GM13976 (cell line): ENCODE data around the gene MT1H.

Experiments used
- DNase-seq: peaks from one replicate; pipeline ENCODE4 v3.0.0; 2012; ENCODE audit warnings: low spot score
- in situ Hi-C: fragments of 300-500 bp; cut with MboI; formaldehyde crosslinking; loops from one replicate; pipeline ENCODE4 v1.12.0; 2022; ENCODE audit warnings: low sequenced_read_pairs, mixed read lengths, inconsistent platforms; ENCODE audit not compliant: unreplicated experiment
- TF ChIP-seq, protein P1 (sequence below): IDR thresholded peaks from 2 replicates; pipeline ENCODE4 v1.5.1; 2012; ENCODE audit warnings: borderline replicate concordance, mild to moderate bottlenecking; ENCODE audit not compliant: insufficient read depth; ENCODE audit errors: extremely low read depth, missing control alignments, control extremely low read depth

Gene MT1H

GRCh38 chr16:56686758-56687157 is 17.1 kb downstream of the MT1H start:
- TF ChIP-seq, protein P1, sequence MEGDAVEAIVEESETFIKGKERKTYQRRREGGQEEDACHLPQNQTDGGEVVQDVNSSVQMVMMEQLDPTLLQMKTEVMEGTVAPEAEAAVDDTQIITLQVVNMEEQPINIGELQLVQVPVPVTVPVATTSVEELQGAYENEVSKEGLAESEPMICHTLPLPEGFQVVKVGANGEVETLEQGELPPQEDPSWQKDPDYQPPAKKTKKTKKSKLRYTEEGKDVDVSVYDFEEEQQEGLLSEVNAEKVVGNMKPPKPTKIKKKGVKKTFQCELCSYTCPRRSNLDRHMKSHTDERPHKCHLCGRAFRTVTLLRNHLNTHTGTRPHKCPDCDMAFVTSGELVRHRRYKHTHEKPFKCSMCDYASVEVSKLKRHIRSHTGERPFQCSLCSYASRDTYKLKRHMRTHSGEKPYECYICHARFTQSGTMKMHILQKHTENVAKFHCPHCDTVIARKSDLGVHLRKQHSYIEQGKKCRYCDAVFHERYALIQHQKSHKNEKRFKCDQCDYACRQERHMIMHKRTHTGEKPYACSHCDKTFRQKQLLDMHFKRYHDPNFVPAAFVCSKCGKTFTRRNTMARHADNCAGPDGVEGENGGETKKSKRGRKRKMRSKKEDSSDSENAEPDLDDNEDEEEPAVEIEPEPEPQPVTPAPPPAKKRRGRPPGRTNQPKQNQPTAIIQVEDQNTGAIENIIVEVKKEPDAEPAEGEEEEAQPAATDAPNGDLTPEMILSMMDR, result no peak
- in situ Hi-C loops, result no loop called here
- no peak for DNase-seq

GRCh38 chr16:56688762-56689161 is 19.1 kb downstream of the MT1H start:
- in situ Hi-C loops, result no loop called here
- no peak for DNase-seq
- TF ChIP-seq, protein P1, result no peak

GRCh38 chr16:56689171-56689570 is 19.6 kb downstream of the MT1H start:
- TF ChIP-seq, protein P1, result no peak
- DNase-seq, result no peak
- in situ Hi-C loops, result no loop called here

DNA sequence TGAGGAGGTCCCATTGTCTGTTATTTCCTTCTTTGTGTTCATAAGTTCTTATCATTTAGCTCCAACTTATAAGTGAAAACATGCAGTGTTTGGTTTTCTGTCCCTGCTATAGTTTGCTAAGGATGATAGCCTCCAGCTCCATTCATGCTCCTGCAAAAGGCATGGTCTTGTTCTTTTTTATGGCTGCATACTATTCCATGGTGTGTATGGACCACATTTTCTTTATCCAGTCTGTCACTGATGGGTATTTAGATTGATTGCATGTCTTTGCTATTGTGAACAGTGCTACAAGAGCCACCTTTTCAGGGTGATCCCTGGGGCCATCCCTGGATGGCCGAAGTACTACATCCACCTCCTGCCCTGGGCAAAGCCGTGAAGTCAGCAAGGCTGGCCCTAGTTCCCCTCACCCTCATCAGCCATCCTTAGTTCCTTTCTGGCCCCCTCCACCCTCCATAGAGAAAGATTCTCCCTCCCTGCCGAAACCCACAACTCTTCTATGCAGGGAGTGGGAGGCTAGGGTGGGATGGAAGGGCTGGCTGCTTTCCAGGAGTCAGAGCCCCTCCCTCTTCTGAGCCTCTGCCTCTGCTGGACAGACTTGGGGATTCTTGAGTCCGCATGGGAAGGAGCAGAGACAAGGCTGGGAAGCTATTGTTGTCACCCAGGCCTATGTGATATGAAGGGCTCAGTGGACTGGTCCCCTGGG is 21.0 kb downstream of the MT1H start:
- in situ Hi-C loops, result no loop called here
- TF ChIP-seq, protein P1, result no peak

DNA sequence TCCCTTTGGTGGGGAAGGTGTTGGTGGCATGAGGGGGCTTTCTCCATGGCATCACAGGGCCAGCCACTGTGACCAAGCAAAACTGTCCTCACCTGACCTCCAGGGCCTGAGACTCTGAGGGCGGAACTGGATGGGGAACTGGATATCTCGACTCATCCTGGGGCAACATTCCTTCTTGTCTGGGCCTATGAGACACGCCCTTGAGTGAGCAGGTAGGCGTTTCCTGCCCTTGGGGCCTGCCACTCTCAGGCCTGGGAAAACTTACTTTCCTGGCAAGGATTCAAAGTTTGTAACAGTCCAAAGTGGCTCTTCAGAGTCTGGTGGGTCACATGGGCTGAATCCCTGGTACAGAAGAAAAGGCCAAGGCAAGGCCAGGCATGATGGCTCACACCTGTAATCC is 22.3 kb downstream of the MT1H start:
- DNase-seq, result no peak
- in situ Hi-C loops, result no loop called here
- TF ChIP-seq, protein P1, result no peak

More for the DNA sequence above, 21.0 kb downstream of the MT1H start:
- DNase-seq, result no peak

DNA sequence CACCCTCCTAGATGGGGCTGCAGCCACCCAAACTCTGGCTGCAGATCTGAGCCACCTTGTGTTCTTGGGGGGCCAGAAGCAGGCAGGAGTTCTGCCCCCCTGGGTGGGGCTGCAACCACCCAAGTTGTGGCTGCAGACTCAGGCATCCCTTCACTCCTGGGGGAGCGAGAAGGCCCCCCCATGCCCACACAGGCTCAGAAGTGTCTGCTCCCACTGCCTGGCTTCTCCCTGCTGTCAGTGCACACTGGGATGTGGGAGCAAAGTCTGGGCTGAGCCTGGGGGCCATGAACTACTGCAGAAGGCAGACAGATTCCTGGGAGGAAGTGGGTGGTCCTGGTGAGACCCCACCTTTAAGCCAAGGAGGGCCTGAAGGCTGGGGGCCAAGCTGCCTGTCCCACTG is 25.6 kb downstream of the MT1H start:
- in situ Hi-C loops, result no loop called here
- TF ChIP-seq, protein P1, result no peak
- no peak for DNase-seq
